ENCODE results near the gene SYNDIG1.

SYNDIG1 gene

DNA sequence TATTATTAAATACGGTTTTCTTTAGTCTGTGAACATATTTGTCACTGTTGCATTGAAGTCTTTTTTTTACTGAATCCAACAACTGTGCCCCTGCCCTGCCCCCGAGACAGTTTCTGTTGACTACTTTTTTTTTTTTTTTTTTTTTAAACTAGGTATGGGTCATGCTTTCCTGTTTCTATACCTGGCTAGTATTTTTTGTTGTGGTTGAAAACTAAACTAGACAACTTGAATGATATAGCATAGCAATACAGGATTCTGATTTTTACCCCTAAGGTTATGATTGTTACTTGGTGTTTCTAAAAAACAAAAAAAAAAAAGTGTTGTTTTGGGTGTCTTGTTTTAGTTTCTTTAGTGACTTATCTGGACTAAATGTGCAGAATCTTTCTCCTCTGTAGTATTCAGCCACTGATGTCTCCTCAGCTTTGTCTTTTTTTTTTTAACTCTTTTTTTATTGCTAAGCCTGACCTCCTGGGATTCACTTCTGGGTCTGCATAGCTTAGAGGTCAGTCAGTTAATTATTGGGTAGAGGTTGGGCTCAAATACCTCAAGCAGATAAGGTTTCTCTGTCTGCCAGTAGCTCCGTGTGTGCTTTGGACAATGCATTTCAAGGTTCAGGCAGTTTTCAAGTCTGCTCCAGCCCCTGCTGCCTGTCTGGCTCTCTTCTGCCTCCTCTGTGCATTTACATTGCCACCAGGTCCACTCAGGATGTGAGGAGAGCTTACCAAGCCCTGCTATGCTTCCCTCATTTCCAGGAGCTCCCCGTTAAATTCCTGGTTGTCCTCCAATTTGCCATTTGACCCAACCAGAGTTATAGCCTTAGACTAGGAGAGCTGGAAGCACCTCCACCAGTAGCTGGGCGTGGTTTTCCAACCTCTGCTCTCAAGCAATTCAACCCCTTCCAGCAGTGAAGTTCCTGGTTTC is 91.4 kb downstream of the SYNDIG1 start:
- DNase-seq (ENCODE audit: low read depth in 1 of 2, low spot score in 1 of 2) = no peak

- DNase-seq (ENCODE audit: low read depth in 1 of 2, low spot score in 1 of 2) = no peak
Measured at GRCh38 chr20:24565835-24566351, 96.5 kb downstream of the SYNDIG1 start.

- no peak for DNase-seq (ENCODE audit: low read depth in 1 of 2, low spot score in 1 of 2)
Measured at GRCh38 chr20:24566656-24567055, 97.2 kb downstream of the SYNDIG1 start.

DNA sequence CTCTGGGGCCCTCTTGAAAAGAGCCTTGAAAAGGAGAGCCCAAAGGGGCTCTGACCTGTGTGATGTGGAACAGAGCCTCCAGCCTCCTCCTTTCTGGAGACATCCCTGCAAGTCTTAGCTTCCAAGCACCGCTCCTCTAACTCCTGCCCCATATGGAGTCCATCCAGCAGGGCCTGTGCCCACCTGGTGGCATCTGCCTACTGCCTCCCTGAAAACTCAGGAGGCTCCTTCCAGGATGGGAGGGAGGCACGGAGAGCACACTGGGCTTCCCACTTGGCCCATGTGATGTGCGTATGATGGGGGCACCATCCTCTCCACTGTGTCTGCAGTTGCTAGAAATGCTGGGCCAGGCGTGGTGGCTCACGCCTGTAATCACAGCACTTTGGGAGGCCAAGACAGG is 98.1 kb downstream of the SYNDIG1 start:
- no peak for DNase-seq (ENCODE audit: low read depth in 1 of 2, low spot score in 1 of 2)

DNA sequence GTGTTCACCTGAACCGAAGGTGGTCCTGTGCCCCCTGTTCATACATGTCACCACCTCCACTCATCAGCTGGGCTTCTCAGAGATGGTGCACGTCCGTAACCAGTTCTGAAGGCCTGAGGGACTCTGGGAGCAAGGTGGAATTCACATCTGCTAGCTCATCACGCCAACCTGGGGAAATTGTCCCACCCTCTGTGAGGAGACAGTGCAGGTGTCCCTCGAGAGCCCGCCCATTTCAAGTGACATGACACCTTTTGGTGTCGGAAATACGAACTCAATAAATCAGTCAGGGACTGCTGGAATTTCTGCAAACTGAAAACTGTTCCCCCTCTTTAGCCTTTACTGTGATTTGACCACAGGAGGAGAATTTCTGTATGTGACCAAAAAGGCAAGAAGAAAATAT is 99.4 kb downstream of the SYNDIG1 start:
- DNase-seq (ENCODE audit: low read depth in 1 of 2, low spot score in 1 of 2) = no peak

DNA sequence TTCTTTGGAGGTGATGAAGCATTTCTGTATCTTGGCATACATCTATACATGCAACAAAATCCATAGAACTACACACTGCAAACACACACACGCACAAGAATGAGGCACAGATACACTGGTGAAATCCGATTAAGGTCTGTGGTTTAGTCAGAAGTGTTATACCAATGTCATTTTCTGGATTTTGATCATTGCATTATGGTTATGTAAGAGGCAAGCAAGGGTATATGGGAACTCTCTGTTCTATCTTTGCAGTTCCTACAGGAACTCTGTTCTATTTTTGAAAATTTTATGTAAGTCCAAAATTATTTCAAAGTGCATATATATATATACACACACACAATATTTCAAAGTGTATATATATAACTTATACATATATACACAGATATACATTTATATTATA is 101.7 kb downstream of the SYNDIG1 start:
- no peak for DNase-seq (ENCODE audit: low read depth in 1 of 2, low spot score in 1 of 2)

- DNase-seq (ENCODE audit: low read depth in 1 of 2, low spot score in 1 of 2) = no peak
Measured at GRCh38 chr20:24572140-24572539, 102.7 kb downstream of the SYNDIG1 start.

GRCh38 chr20:24572862-24573261 is 103.4 kb downstream of the SYNDIG1 start:
- DNase-seq (ENCODE audit: low read depth in 1 of 2, low spot score in 1 of 2) = no peak

GRCh38 chr20:24573557-24573956 is 104.1 kb downstream of the SYNDIG1 start:
- no peak for DNase-seq (ENCODE audit: low read depth in 1 of 2, low spot score in 1 of 2)

DNA sequence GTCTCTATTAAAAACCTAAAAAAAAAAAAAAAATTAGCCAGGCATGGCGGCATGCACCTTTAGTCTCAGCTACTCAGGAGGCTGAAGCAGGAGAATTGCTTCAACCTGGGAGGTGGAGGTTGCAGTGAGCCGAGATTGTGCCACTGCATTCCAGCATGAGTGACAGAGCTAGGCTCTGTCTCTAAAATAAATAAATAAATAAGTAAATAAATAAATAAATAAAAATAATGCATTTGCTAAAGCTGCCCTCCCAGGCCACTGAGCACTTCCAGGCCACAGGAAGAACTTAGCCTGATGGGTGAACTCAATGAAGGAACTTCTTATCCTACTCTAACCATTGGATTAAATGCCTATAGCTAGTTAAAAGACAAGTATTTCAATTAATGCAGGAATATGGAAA is 104.9 kb downstream of the SYNDIG1 start:
- DNase-seq (ENCODE audit: low read depth in 1 of 2, low spot score in 1 of 2) = no peak

DNA sequence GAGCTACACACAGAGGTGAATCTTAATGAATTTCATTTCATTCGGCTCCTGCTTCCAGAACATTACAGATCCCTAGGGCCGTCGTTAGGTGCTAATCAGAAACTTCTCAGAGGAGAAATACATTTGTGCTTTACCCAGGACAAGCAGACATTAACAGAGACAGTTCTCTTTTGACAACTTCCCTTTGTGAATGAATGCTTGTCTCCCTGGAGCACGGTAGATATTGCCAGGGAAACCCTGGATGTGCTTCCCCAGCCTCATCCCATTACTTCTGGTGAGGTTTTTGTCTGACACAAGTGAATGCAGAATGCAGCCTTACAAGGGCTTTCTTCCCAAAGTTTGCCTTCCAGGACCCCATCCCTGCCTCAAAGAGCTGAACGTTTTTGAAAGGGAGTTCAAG is 105.4 kb downstream of the SYNDIG1 start:
- DNase-seq (ENCODE audit: low read depth in 1 of 2, low spot score in 1 of 2) = no peak

GRCh38 chr20:24575811-24576210 is 106.4 kb downstream of the SYNDIG1 start:
- DNase-seq (ENCODE audit: low read depth in 1 of 2, low spot score in 1 of 2) = no peak

- no peak for DNase-seq (ENCODE audit: low read depth in 1 of 2, low spot score in 1 of 2)
Measured at GRCh38 chr20:24576447-24576846, 107.0 kb downstream of the SYNDIG1 start.

GRCh38 chr20:24577271-24577909 is 108.0 kb downstream of the SYNDIG1 start:
- DNase-seq (ENCODE audit: low read depth in 1 of 2, low spot score in 1 of 2) = no peak

DNA sequence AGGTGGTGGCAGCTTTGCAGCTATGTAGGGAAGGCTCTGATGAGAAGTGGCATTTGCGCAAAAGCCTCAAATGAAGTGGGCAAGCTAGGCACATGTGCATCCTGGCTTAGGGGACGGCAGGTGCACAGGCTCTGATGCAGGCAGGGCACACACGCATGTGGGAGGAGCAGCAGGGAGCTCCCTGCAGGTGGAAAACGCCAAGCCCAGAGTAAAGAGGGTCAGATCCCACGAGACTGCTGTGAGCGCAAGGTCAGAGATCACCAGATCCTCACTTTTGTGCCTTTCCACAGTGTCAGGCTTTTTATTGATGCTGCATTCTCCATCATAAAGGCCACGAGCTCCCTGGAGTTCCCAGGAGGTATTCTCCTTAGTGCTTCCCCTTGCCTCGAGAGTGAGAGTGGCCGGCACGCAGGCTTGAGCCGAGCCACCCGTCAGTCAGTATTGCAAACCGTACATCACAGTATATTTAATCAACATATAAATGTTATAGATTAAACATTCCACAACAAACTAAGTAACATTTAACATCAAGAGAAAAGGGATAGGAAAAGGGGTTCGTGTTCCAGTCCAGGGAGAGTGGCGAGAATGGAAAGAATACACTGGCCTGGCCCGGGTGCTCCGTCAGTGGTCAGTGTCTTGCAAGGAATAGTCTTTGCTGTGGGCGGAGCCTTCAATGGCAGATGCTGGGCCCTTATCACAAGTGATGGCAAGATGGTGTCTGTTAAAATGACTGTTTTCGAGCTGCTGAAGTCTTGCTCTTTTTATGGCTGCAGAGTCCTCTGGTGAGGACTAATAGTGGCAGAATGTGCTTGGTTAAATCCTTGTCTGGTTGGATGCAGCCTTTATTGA is 109.4 kb downstream of the SYNDIG1 start:
- no peak for DNase-seq (ENCODE audit: low read depth in 1 of 2, low spot score in 1 of 2)

DNA sequence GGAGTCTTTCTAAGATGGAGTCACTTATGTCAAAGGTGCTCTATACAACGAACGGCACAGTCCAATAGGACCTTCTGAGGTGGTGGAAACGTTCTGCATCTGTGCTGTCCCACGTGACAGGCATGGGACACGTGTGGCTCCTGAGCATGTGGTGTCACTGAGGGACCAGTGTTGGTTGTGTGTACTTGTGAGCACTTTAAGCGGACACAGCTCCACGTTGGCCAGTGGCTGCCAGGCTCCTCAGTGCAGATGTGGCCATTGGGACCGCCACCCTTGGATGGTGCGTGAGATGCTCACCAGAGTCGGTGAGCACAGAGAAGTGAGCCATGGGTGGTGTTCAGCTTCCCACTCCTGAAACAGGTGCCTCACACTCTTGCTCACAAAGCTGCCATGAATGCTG is 110.0 kb downstream of the SYNDIG1 start:
- no peak for DNase-seq (ENCODE audit: low read depth in 1 of 2, low spot score in 1 of 2)

DNA sequence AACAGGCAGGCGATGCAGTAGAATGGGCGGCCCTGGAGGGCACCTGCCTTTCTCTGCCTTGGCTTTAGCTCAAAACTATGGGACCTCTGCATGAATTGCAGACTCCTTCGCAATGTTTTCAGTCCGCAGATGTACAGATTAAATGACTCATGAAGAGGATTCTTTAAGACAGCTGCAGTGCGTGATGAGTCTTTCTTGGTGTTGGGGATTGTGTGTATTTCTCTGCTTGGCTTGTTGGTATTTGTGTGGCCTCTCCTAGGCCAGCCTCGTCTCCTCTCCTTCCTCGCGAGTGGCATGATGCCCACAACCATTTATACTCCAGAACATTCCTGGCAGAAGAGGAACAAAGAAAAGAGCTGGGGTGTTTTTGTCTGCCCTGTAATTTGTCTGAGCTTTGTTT is 110.6 kb downstream of the SYNDIG1 start:
- no peak for DNase-seq (ENCODE audit: low read depth in 1 of 2, low spot score in 1 of 2)

GRCh38 chr20:24580855-24581254 is 111.4 kb downstream of the SYNDIG1 start:
- no peak for DNase-seq (ENCODE audit: low read depth in 1 of 2, low spot score in 1 of 2)

- DNase-seq (ENCODE audit: low read depth in 1 of 2, low spot score in 1 of 2) = no peak
Measured at GRCh38 chr20:24581443-24582170, 112.2 kb downstream of the SYNDIG1 start.

DNA sequence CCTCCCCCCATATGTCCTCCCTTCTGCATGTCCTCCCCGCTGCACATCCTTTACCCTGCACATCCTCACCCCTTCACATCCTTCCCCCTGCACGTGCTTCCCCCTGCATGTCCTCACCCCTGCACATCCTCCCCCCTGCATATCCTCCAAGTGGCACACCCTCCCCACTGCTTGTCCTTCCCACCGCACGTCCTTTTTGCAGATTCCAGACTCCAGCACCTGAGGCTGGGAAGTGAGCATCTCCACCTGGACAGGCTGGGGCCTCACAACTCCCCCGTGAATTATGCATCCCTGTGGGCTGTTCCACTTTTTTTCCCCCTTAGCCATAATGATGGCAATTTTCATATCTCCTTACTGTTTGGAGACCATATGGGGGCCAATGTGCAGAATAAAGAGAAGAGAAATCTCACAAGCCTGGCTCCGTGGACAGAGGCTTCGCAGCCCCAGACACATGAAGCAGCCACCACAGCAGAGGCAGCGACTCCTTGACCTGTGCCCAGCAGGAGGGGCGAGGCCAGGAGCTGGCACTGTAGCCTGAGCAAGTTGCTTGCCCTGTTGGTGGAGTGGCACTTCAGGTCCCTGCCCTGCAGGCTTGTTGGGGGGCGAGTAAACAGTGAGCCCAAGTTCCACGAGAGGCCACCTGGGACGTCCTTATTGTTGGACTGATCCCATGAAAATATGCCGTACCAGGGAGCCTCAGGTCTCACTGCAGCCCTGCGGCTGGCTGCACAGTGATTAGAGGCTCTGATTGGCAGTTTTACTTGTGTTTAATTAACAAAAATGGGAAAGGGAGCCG is 113.1 kb downstream of the SYNDIG1 start:
- DNase-seq (ENCODE audit: low read depth in 1 of 2, low spot score in 1 of 2) = no peak

Measured in stimulated activated CD4-positive, alpha-beta T cell treated with anti-CD3 and anti-CD28 coated beads, Interleukin-15, amount 100 ng/mL, for 1 hour (primary cell).